Astrocyte (in vitro differentiated cells and primary cell): Measurements from ENCODE around the gene IL9. TPM values are rescaled to one million over a fixed set of nuclear protein-coding genes. Genes with fewer than 3 reads are reported as not detected.

Experiments used
- DNase-seq: peaks from one replicate; pipeline ENCODE4 v3.0.0-alpha.2; 2010; ENCODE audit warnings: low read depth
- FAIRE-seq: peaks from 2 replicates; lab custom pipeline; 2011; peaks lifted over from hg19 to GRCh38; lab: Jason Lieb, UNC
- H2AFZ ChIP-seq: 2 replicates; pipeline ENCODE4 v1.6.0; 2012; ENCODE audit warnings: low read depth, low read length, inconsistent platforms
- H3K27ac ChIP-seq: 2 replicates; pipeline ENCODE4 v1.5.1; 2011; ENCODE audit warnings: low read depth, low read length, inconsistent platforms
- H3K27me3 ChIP-seq: 2 replicates; pipeline ENCODE4 v1.6.0; 2011; ENCODE audit warnings: low read length, inconsistent platforms; ENCODE audit not compliant: insufficient read depth
- H3K36me3 ChIP-seq: 2 replicates; pipeline ENCODE4 v1.5.1; 2011; ENCODE audit warnings: low read length, inconsistent platforms; ENCODE audit not compliant: insufficient read depth
- H3K4me1 ChIP-seq: 2 replicates; pipeline ENCODE4 v1.5.1; 2011; ENCODE audit warnings: low read length, inconsistent platforms; ENCODE audit not compliant: insufficient read depth
- H3K4me2 ChIP-seq: 2 replicates; pipeline ENCODE4 v1.6.0; 2012; ENCODE audit warnings: low read length, inconsistent platforms
- H3K4me3 ChIP-seq: 2 replicates; pipeline ENCODE4 v1.5.1; 2011; ENCODE audit warnings: low read depth, mild to moderate bottlenecking, low read length, inconsistent platforms; ENCODE audit not compliant: insufficient read depth
- H3K79me2 ChIP-seq: 2 replicates; pipeline ENCODE4 v1.6.0; 2012; ENCODE audit warnings: mild to moderate bottlenecking, low read length, inconsistent platforms; ENCODE audit not compliant: insufficient read depth
- H3K9ac ChIP-seq: 2 replicates; pipeline ENCODE4 v1.6.0; 2012; ENCODE audit warnings: mild to moderate bottlenecking, low read length, inconsistent platforms
- H3K9me3 ChIP-seq: 2 replicates; pipeline ENCODE4 v1.5.1; 2012; ENCODE audit warnings: low read depth, mild to moderate bottlenecking, low read length, inconsistent platforms; ENCODE audit not compliant: insufficient read depth
- H4K20me1 ChIP-seq: 2 replicates; pipeline ENCODE4 v1.6.0; 2012; ENCODE audit warnings: low read length, inconsistent platforms; ENCODE audit not compliant: insufficient read depth
- H3K27ac Mint-ChIP-seq: one replicate; pipeline ENCODE4 v1.8.0; 2021; ENCODE audit warnings: mild to moderate bottlenecking, mixed read lengths; ENCODE audit not compliant: unreplicated experiment
- H3K27me3 Mint-ChIP-seq: one replicate; pipeline ENCODE4 v1.8.0; 2021; ENCODE audit warnings: low read depth, mixed read lengths; ENCODE audit not compliant: unreplicated experiment
- H3K36me3 Mint-ChIP-seq: one replicate; pipeline ENCODE4 v1.8.0; 2021; ENCODE audit warnings: low read depth, mixed read lengths; ENCODE audit not compliant: unreplicated experiment
- H3K4me1 Mint-ChIP-seq: one replicate; pipeline ENCODE4 v1.8.0; 2021; ENCODE audit warnings: low read depth, mixed read lengths; ENCODE audit not compliant: unreplicated experiment
- H3K4me3 Mint-ChIP-seq: one replicate; pipeline ENCODE4 v1.8.0; 2021; ENCODE audit warnings: mild to moderate bottlenecking, moderate library complexity, mixed read lengths; ENCODE audit not compliant: unreplicated experiment
- H3K9me3 Mint-ChIP-seq: one replicate; pipeline ENCODE4 v1.8.0; 2021; ENCODE audit warnings: mild to moderate bottlenecking, mixed read lengths; ENCODE audit not compliant: unreplicated experiment
- EZH2 ChIP-seq: IDR thresholded peaks from 2 replicates; pipeline ENCODE4 v1.6.1; 2012; ENCODE audit warnings: mild to moderate bottlenecking, low read length, inconsistent platforms; ENCODE audit not compliant: insufficient read depth
- total RNA-seq: library from RNA; stranded (reverse); gene quantifications from 2 replicates; pipeline ENCODE4 v1.2.1, GENCODE V29; 2021
- TF ChIP-seq, protein P1 (sequence below): IDR thresholded peaks from 2 replicates; pipeline ENCODE4 v1.5.1; 2011; ENCODE audit warnings: low read depth, mild to moderate bottlenecking, inconsistent platforms, low read length, moderate library complexity; ENCODE audit not compliant: insufficient read depth

The IL9 gene
- total RNA-seq, 1 donor from 2014 or later, result not detected

DNA sequence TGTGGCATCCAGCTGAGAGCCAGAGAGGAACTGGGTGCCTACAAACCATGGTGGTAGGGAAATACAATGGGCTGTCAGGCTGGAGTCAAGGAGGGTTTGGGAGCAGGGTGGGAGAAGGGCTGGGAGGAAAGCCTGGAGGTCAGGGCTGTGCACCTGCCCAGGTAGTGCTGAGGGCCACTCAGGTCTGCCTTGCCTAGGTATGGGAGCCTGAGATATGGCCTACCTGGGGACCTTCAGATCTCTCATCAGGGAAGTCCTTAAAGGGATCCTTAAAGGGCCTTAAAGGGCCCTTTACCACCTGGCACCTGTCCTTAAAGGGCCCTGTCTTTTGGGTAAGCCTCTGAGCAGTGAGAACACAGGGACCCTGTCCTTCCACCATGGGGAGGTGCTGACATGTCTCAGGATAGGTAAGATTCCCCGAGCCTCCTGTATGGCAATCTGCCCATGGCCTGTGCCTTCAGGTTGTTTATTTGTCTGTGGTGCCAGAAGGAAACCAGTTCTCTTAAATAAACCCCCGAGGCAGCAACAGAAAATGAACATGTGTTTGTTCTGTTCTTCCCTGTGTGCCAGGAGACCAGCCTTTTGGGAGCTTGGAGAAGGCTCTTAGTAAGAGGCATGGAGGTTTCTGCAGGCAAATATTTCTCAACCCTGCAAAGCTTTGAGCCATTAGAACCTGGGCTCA lies 37.9 kb downstream of the IL9 start:
- H3K27me3 ChIP-seq, result peaks cover 7% of the 10 kb centered on the region
- no peaks in the 10 kb centered on the region for H3K36me3 ChIP-seq
- Mint-ChIP-seq H3K36me3 (no peaks in the 10 kb centered on the region), H3K4me3 (no peak overlapping the region), H3K27me3 (peaks cover 58% of the 10 kb centered on the region), H3K27ac (no peak overlapping the region), H3K9me3 (peaks cover 13% of the 10 kb centered on the region), H3K4me1 (no peaks in the 10 kb centered on the region)
- H3K4me3 ChIP-seq, result no peak overlapping the region
- no peak overlapping the region for H3K27ac ChIP-seq
- H3K4me2 ChIP-seq, result no peak overlapping the region
- H3K9me3 ChIP-seq, result no peaks in the 10 kb centered on the region
- FAIRE-seq (no peak), DNase-seq (no peak)
- no peaks in the 10 kb centered on the region for H3K79me2 ChIP-seq
- no peak overlapping the region for H2AFZ ChIP-seq
- H3K4me1 ChIP-seq, result no peaks in the 10 kb centered on the region
- no peak for TF ChIP-seq EZH2
- TF ChIP-seq, protein P1, sequence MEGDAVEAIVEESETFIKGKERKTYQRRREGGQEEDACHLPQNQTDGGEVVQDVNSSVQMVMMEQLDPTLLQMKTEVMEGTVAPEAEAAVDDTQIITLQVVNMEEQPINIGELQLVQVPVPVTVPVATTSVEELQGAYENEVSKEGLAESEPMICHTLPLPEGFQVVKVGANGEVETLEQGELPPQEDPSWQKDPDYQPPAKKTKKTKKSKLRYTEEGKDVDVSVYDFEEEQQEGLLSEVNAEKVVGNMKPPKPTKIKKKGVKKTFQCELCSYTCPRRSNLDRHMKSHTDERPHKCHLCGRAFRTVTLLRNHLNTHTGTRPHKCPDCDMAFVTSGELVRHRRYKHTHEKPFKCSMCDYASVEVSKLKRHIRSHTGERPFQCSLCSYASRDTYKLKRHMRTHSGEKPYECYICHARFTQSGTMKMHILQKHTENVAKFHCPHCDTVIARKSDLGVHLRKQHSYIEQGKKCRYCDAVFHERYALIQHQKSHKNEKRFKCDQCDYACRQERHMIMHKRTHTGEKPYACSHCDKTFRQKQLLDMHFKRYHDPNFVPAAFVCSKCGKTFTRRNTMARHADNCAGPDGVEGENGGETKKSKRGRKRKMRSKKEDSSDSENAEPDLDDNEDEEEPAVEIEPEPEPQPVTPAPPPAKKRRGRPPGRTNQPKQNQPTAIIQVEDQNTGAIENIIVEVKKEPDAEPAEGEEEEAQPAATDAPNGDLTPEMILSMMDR, result no peak
- H4K20me1 ChIP-seq, result no peaks in the 10 kb centered on the region
- no peak overlapping the region for H3K9ac ChIP-seq

DNA sequence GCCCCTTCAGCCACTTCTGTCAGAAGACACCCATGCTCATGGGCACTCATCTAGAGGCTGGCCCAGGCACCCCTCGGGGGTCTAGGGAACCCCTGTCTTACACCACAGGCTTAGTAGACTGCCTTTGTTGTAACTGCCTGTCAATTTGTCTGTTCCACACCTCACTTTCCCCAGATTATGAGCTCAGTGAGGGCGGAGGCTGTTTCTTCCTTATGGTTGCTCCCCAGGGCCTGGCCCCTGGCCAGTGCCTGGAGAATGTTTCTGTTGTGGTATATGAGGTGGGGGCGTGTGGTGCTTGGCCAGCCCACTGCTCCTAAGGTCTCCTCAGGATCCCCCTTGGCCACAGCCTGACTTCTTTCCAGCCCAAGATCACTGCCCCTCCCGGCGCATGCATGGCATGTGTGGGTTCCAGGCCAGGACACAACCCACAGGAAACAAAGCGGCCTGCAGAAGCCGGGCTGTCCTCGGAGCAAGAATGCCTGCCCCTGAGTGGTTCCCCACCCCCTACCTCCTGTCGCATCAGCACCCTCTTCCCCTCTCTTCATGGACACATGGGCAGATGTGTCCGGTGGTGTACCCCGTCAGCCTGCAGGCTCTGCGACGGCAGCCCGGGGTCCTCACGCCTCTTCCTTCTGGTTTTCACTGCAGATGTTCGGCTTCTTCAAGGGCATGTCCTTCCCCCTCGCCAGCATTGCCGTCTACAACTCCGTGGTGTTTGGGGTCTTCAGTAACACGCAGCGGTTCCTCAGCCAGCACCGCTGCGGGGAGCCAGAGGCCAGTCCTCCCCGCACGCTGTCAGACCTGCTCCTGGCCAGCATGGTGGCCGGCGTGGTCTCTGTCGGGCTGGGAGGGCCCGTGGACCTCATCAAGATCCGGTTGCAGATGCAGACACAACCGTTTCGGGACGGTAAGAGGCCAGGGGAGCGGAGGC lies 43.5 kb downstream of the IL9 start:
- Mint-ChIP-seq H3K9me3 (peaks cover 9% of the 10 kb centered on the region), H3K27me3 (peaks cover 48% of the 10 kb centered on the region), H3K4me3 (no peak overlapping the region), H3K27ac (no peak overlapping the region), H3K36me3 (no peaks in the 10 kb centered on the region), H3K4me1 (peaks cover 6% of the 10 kb centered on the region)
- H3K4me1 ChIP-seq, result no peaks in the 10 kb centered on the region
- H3K79me2 ChIP-seq, result no peaks in the 10 kb centered on the region
- FAIRE-seq, result no peak
- no peak overlapping the region for H3K4me3 ChIP-seq
- H3K36me3 ChIP-seq, result no peaks in the 10 kb centered on the region
- no peak overlapping the region for H3K27ac ChIP-seq
- H3K9me3 ChIP-seq, result no peaks in the 10 kb centered on the region
- H2AFZ ChIP-seq, result no peak overlapping the region
- H3K9ac ChIP-seq, result no peak overlapping the region
- DNase-seq, result no peak
- H3K27me3 ChIP-seq, result no peaks in the 10 kb centered on the region
- H4K20me1 ChIP-seq, result no peaks in the 10 kb centered on the region
- TF ChIP-seq, protein P1, result no peak
- TF ChIP-seq EZH2, result no peak
- no peak overlapping the region for H3K4me2 ChIP-seq
